SK-MEL-5 (cell line): ENCODE data around the gene RASA3. TPM values are rescaled to one million over a fixed set of nuclear protein-coding genes. Genes with fewer than 3 reads are reported as not detected.

ENCODE experiments used
- DNase-seq: peaks from one replicate; pipeline ENCODE4 v3.0.0-alpha.2; 2016; ENCODE audit warnings: low read depth, low spot score
- in situ Hi-C: cut with HindIII; loops from 2 replicates; pipeline ENCODE4 v1.10.0; 2016; ENCODE audit warnings: low sequenced_read_pairs, high pct_unique_total_duplicates, low pct_unique_long_range_greater_than_20kb
- total RNA-seq: library from RNA; depleted of rRNA; stranded (reverse); fragments of >200 nt; shearing (Covaris generic); gene quantifications from 2 replicates; pipeline ENCODE4 v1.2.3, GENCODE V29; 2014

RASA3 gene
- total RNA-seq, 1 experiment from 2014 or later: 17.8 TPM

- in situ Hi-C loops: no loop called here
- DNase-seq: no peak
These were observed 169.4 kb downstream of the RASA3 start for GRCh38 chr13:113962975-113963374.

- in situ Hi-C loops: no loop called here
- DNase-seq: no peak
These were observed 170.0 kb downstream of the RASA3 start for GRCh38 chr13:113962386-113962785.

GRCh38 chr13:113960276-113960948 is 172.0 kb downstream of the RASA3 start:
- DNase-seq: no peak
- in situ Hi-C loops: no loop called here

GRCh38 chr13:113959198-113959597 is 173.2 kb downstream of the RASA3 start:
- DNase-seq: peak; percentile 15
- in situ Hi-C loops: no loop called here

GRCh38 chr13:113958373-113958772 is 174.1 kb downstream of the RASA3 start:
- in situ Hi-C loops: no loop called here
- DNase-seq: no peak

- in situ Hi-C loops: no loop called here
- DNase-seq: no peak
These were observed 175.9 kb downstream of the RASA3 start for GRCh38 chr13:113956571-113956970.

GRCh38 chr13:113955691-113956090 is 176.7 kb downstream of the RASA3 start:
- no peak for DNase-seq
- in situ Hi-C loops: no loop called here

- in situ Hi-C loops: no loop called here
- DNase-seq: no peak
These were observed 177.2 kb downstream of the RASA3 start for GRCh38 chr13:113955235-113955634.

GRCh38 chr13:113954046-113954835 is 178.2 kb downstream of the RASA3 start:
- DNase-seq: no peak
- in situ Hi-C loops: no loop called here

- in situ Hi-C loops: no loop called here
- DNase-seq: no peak
These were observed 178.9 kb downstream of the RASA3 start for GRCh38 chr13:113953561-113953960.

GRCh38 chr13:113952983-113953520 is 179.4 kb downstream of the RASA3 start:
- no peak for DNase-seq
- in situ Hi-C loops: no loop called here

- in situ Hi-C loops: no loop called here
- no peak for DNase-seq
These were observed 180.1 kb downstream of the RASA3 start for GRCh38 chr13:113952151-113952982.

- DNase-seq: peak; percentile 84
- in situ Hi-C loops: no loop called here
These were observed 181.0 kb downstream of the RASA3 start for GRCh38 chr13:113951246-113951999.

GRCh38 chr13:113950451-113951245 is 181.8 kb downstream of the RASA3 start:
- in situ Hi-C loops: no loop called here
- no peak for DNase-seq

- no peak for DNase-seq
- in situ Hi-C loops: no loop called here
These were observed 182.9 kb downstream of the RASA3 start for GRCh38 chr13:113949546-113949945.

- in situ Hi-C loops: no loop called here
- no peak for DNase-seq
These were observed 184.2 kb downstream of the RASA3 start for GRCh38 chr13:113948034-113948742.
